Transverse colon (tissue), 4 donors: ENCODE data around the gene EMC9. TPM values are rescaled to one million over a fixed set of nuclear protein-coding genes. Genes with fewer than 3 reads are reported as not detected.

ENCODE experiments used
- DNase-seq: peaks from one replicate; pipeline ENCODE4 v3.0.0-alpha.2; 2019
- H3K27ac ChIP-seq, 4 donors: fragments of 200-600 bp; sonication (generic); 2 replicates each; pipeline ENCODE4 v1.5.1; 2016 to 2018; ENCODE audit warnings: inconsistent platforms in 4 of 4
- H3K27me3 ChIP-seq: fragments of 200-600 bp; sonication (generic); 2 replicates; pipeline ENCODE4 v1.5.1; 2017; ENCODE audit warnings: inconsistent platforms
- H3K36me3 ChIP-seq, 4 donors: fragments of 200-600 bp; sonication (generic); 2 replicates each; pipeline ENCODE4 v1.5.1; 2017 to 2019; ENCODE audit warnings: inconsistent platforms in 4 of 4
- H3K4me1 ChIP-seq, 4 donors: fragments of 200-600 bp; sonication (generic); 2 replicates each; pipeline ENCODE4 v1.5.1; 2017 to 2020; ENCODE audit warnings: inconsistent platforms in 4 of 4
- H3K4me3 ChIP-seq, 4 donors: fragments of 200-600 bp; sonication (generic); 1 replicate in 1 of 4; 2 replicates in 3 of 4; pipeline versions ENCODE4 v1.5.1 to v1.6.1; 2017 to 2019; ENCODE audit warnings: inconsistent platforms in 4 of 4
- H3K9me3 ChIP-seq, 2 donors: fragments of 200-600 bp; sonication (generic); 2 replicates each; pipeline ENCODE4 v1.5.1; 2017 to 2019; ENCODE audit warnings: inconsistent platforms in 2 of 2
- CTCF ChIP-seq, 5 experiments: fragments of 200-600 bp in 3 of 5; fragments of 450-650 bp in 2 of 5; sonication (generic) in 3 of 5; IDR thresholded peaks; 1 replicate in 2 of 5; 2 replicates in 3 of 5; pipeline ENCODE4 v1.5.1; 2016 to 2017; ENCODE audit warnings: antibody characterized with exemption in 5 of 5, inconsistent platforms in 3 of 5, mild to moderate bottlenecking in 2 of 5, moderate library complexity in 1 of 5
- EP300 ChIP-seq: sonication (generic); formaldehyde crosslinking; IDR thresholded peaks from one replicate; pipeline ENCODE4 v1.6.1; 2017; ENCODE audit warnings: antibody characterized with exemption, low read depth
- POLR2A ChIP-seq: fragments of 450-650 bp; IDR thresholded peaks from one replicate; pipeline ENCODE4 v1.6.1; 2016; ENCODE audit warnings: antibody characterized with exemption, mild to moderate bottlenecking, moderate library complexity
- POLR2AphosphoS5 ChIP-seq, 3 donors: sonication (generic); formaldehyde crosslinking; IDR thresholded peaks; one replicate each; pipeline ENCODE4 v1.6.1; 2016; ENCODE audit warnings: antibody characterized with exemption in 3 of 3
- WGBS, 2 donors: methylation state at CpG; one replicate each; pipeline ENCODE4 v1.1.5; 2018; ENCODE audit warnings: low coverage in 1 of 2; 5-methylcytosine and 5-hydroxymethylcytosine counted together
- in situ Hi-C, 4 donors: fragments of 200-750 bp; cut with MboI; loops; one replicate each; pipeline versions ENCODE4 v1.15.0 to v1.15.1; 2017; ENCODE audit warnings: low sequenced_read_pairs in 3 of 4, low pct_ligation_motif_present in 1 of 4, low pct_unique_long_range_greater_than_20kb in 1 of 4
- intact Hi-C: fragments of 100-400 bp; cut with DNase I; formaldehyde crosslinking; loops from one replicate; pipeline ENCODE4 v1.15.1; 2023; ENCODE audit warnings: low total_unique reads
- total RNA-seq, 4 donors: library from RNA; depleted of rRNA; stranded (reverse); fragments of >200 nt; gene quantifications; one replicate each; pipeline ENCODE4 v1.1.0, GENCODE V29; 2016

Gene EMC9, protein sequence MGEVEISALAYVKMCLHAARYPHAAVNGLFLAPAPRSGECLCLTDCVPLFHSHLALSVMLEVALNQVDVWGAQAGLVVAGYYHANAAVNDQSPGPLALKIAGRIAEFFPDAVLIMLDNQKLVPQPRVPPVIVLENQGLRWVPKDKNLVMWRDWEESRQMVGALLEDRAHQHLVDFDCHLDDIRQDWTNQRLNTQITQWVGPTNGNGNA
- 10 to 100 TPM in 2 of 4 donors, 1 to 10 TPM in 1, not detected in 1; 2.2 to 15.4 (median 12.3) TPM for total RNA-seq

DNA sequence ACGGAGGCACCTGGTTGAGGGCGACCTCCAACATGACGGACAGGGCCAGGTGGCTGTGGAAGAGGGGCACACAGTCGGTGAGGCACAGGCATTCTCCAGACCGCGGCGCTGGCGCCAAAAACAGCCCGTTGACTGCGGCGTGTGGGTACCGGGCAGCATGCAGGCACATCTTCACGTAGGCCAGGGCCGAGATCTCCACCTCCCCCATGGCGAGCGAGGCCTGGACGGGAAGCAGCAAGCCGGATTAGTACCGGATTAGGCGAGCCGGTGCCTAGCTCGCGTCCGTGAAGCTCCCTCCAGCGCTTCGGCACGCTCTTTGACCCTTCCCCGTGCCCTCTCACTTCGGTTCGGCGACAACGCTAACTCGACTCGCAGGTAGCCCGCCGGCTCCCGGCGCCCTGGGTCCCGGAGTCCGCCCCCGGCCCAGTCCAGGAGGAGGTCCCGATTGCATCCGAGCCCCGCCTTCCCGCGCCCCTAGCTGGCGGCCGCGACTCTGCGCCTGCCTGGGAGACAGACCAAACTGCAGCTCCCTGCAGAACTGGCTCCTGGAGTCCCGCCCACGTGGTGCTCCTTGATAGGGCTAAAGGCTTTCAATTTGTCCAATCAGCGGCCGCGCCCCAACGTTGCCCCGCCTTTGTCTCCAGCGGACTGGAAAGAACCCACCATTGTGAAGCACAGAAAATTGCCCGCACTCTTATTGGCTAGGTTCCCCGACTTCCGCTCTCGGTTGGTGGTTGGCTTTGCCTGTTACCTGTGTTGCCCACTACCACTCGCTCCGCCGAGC, at the start of gene EMC9:
EMC9 (minus strand) TSS at position 495 of the 784 bp plus-strand sequence; CDS start at position 208, 287 bp downstream.
- peak; percentile 100 for DNase-seq
- TF ChIP-seq CTCF (IDR thresholded peaks at IDR 0.05): peak; percentile 49 to 92 (median 69)
- TF ChIP-seq POLR2A: peak; percentile 89
- TF ChIP-seq POLR2AphosphoS5 (IDR thresholded peaks at IDR 0.05): peak; percentile 88 to 92 (median 91)
- TF ChIP-seq EP300: no peak
- Histone ChIP-seq H3K4me1 (peaks cover 29 to 81% (median 47%) of the 10 kb centered on the region in 4 donors), H3K27me3 (no peaks in the 10 kb centered on the region), H3K27ac (peak within 1 kb of the TSS; percentile 91 to 99 (median 95)), H3K36me3 (peaks cover 0 to 19% (median 2%) of the 10 kb centered on the region in 4 donors), H3K4me3 (peak within 1 kb of the TSS; percentile 49 to 98 (median 73)), H3K9me3 (no peaks in the 10 kb centered on the region)
- in situ Hi-C loops: no loop called here
- intact Hi-C loops: no loop called here
- WGBS, 2 donors: 1% methylated on average over 58 of the region's 65 CpGs; no CpG with 5 or more reads in 1 of the 2 donors

- WGBS, 2 donors: 87 to 95% methylated on average over 4 to 10 of the region's 10 CpGs
- Histone ChIP-seq H3K9me3 (no peaks in the 10 kb centered on the region), H3K27ac (no peak overlapping the region), H3K4me3 (no peak overlapping the region), H3K27me3 (no peaks in the 10 kb centered on the region), H3K4me1 (peaks cover 20 to 30% (median 21%) of the 10 kb centered on the region in 4 donors), H3K36me3 (no peaks in the 10 kb centered on the region)
- TF ChIP-seq CTCF (IDR thresholded peaks at IDR 0.05): no peak
- no peak for TF ChIP-seq POLR2A
- no peak for TF ChIP-seq POLR2AphosphoS5 (IDR thresholded peaks at IDR 0.05)
- no peak for TF ChIP-seq EP300
- in situ Hi-C loops: no loop called here
- no peak for DNase-seq
- intact Hi-C loops: no loop called here
Measured at GRCh38 chr14:24190416-24190815, 49.0 kb upstream of the EMC9 start.

DNA sequence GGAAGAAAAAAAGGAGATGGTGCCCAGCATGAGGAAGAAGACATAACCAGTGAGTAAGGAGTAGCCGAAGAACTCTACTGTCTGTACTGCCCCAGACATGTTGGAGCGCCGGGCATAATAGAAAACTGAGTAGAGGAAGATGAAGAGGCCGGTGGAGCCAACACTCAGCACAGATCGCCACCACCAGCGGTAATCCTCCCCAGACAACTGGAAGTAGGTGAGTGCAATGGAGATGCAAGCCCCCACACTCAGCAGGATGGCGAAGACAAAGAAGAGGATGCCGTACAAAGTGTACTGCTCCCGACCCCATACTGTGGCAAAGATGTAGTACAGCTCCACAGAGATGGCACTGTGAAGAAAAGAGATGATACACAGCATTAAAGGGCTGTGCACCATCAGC, 48.1 kb upstream of the EMC9 start:
- Histone ChIP-seq H3K27ac (peak overlapping the region; percentile 74 to 93 (median 82)), H3K9me3 (no peaks in the 10 kb centered on the region), H3K4me1 (peaks cover 14 to 25% (median 16%) of the 10 kb centered on the region in 4 donors), H3K27me3 (no peaks in the 10 kb centered on the region), H3K4me3 (no peak overlapping the region), H3K36me3 (peaks cover 0 to 3% (median 0%) of the 10 kb centered on the region in 4 donors)
- in situ Hi-C loops: no loop called here
- no peak for DNase-seq
- 94% methylated on average over 7 to 9 of the region's 9 CpGs for WGBS, 2 donors
- no peak for TF ChIP-seq POLR2A
- TF ChIP-seq CTCF (IDR thresholded peaks at IDR 0.05): no peak
- no peak for TF ChIP-seq EP300
- TF ChIP-seq POLR2AphosphoS5 (IDR thresholded peaks at IDR 0.05): no peak
- intact Hi-C loops: no loop called here

DNA sequence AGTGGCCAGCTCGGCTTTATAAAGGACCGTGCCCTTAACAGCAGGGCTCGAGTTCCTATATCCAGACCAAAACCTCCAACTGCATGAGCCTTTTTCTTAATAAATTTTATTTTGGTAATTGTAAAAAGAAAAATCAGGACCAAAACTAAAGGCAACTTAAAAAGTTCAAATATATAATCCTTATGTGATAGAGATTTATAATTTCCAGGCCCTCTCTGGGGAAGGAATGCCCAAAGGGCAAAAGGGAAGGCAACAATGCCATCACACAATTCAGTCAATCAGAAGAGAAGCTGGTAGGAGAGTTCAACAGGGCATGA, 47.6 kb upstream of the EMC9 start:
- Histone ChIP-seq H3K9me3 (no peaks in the 10 kb centered on the region), H3K4me1 (peaks cover 12 to 21% (median 12%) of the 10 kb centered on the region in 4 donors), H3K27me3 (no peaks in the 10 kb centered on the region), H3K27ac (peak overlapping the region; percentile 74 to 93 (median 82)), H3K4me3 (peak overlapping the region in 2 of 4 donors; percentile 67 to 76), H3K36me3 (peaks cover 0 to 7% (median 0%) of the 10 kb centered on the region in 4 donors)
- in situ Hi-C loops: no loop called here
- TF ChIP-seq EP300 (no peak), CTCF (IDR thresholded peaks at IDR 0.05) (no peak), POLR2A (no peak), POLR2AphosphoS5 (IDR thresholded peaks at IDR 0.05) (no peak)
- 0 to 2% methylated on average over 3 of the region's 3 CpGs for WGBS, 2 donors
- intact Hi-C loops: no loop called here
- no peak for DNase-seq
